ENCODE results near the gene ITPK1.

The ITPK1 gene

GRCh38 chr14:92984082-92984788 lies 131.5 kb downstream of the ITPK1 start:
- DNase-seq = no peak

GRCh38 chr14:92982956-92983355 lies 132.8 kb downstream of the ITPK1 start:
- DNase-seq = no peak

GRCh38 chr14:92981726-92982125 lies 134.0 kb downstream of the ITPK1 start:
- no peak for DNase-seq

GRCh38 chr14:92980866-92981265 lies 134.9 kb downstream of the ITPK1 start:
- no peak for DNase-seq

- DNase-seq = no peak
Measured at GRCh38 chr14:92978229-92979021, 137.3 kb downstream of the ITPK1 start.

- no peak for DNase-seq
Measured at GRCh38 chr14:92976268-92976667, 139.5 kb downstream of the ITPK1 start.

- no peak for DNase-seq
Measured at GRCh38 chr14:92974541-92975345, 141.0 kb downstream of the ITPK1 start.

- DNase-seq = no peak
Measured at GRCh38 chr14:92973798-92974372, 141.8 kb downstream of the ITPK1 start.

GRCh38 chr14:92973261-92973797 lies 142.4 kb downstream of the ITPK1 start:
- no peak for DNase-seq

GRCh38 chr14:92971601-92972180 lies 144.0 kb downstream of the ITPK1 start:
- DNase-seq = no peak

GRCh38 chr14:92970271-92970670 lies 145.5 kb downstream of the ITPK1 start:
- DNase-seq = no peak

GRCh38 chr14:92969871-92970270 lies 145.9 kb downstream of the ITPK1 start:
- DNase-seq = peak; percentile 71

GRCh38 chr14:92969430-92969829 lies 146.3 kb downstream of the ITPK1 start:
- DNase-seq = no peak

GRCh38 chr14:92968291-92969020 lies 147.3 kb downstream of the ITPK1 start:
- DNase-seq = no peak

GRCh38 chr14:92967346-92967926 lies 148.3 kb downstream of the ITPK1 start:
- DNase-seq = no peak

GRCh38 chr14:92965281-92965680 lies 150.4 kb downstream of the ITPK1 start:
- DNase-seq = no peak

- no peak for DNase-seq
Measured at GRCh38 chr14:92964124-92965109, 151.3 kb downstream of the ITPK1 start.

GRCh38 chr14:92963301-92964123 lies 152.2 kb downstream of the ITPK1 start:
- DNase-seq = no peak

GRCh38 chr14:92962831-92963095 lies 153.0 kb downstream of the ITPK1 start:
- no peak for DNase-seq

All from NCI-H510A (cell line).